Suprapubic skin (tissue), 4 donors: ENCODE data around the gene PVR. TPM values are rescaled to one million over a fixed set of nuclear protein-coding genes. Genes with fewer than 3 reads are reported as not detected.

Experiments used
- DNase-seq, 2 donors: peaks; one replicate each; pipeline ENCODE4 v3.0.0-alpha.2; 2019; ENCODE audit warnings: low spot score in 2 of 2
- H3K27ac ChIP-seq: fragments of 200-600 bp; sonication (generic); one replicate; pipeline ENCODE4 v1.5.1; 2019
- H3K27me3 ChIP-seq: fragments of 200-600 bp; sonication (generic); one replicate; pipeline ENCODE4 v1.5.1; 2019
- H3K36me3 ChIP-seq: fragments of 200-600 bp; sonication (generic); one replicate; pipeline ENCODE4 v1.5.1; 2019
- H3K4me1 ChIP-seq: fragments of 200-600 bp; sonication (generic); one replicate; pipeline ENCODE4 v1.5.1; 2019
- H3K4me3 ChIP-seq: fragments of 200-600 bp; sonication (generic); one replicate; pipeline ENCODE4 v1.5.1; 2019; ENCODE audit warnings: mild to moderate bottlenecking
- H3K9me3 ChIP-seq: fragments of 200-600 bp; sonication (generic); one replicate; pipeline ENCODE4 v1.5.1; 2019
- EP300 ChIP-seq: sonication (generic); formaldehyde crosslinking; IDR thresholded peaks from one replicate; pipeline ENCODE4 v1.6.1; 2017; ENCODE audit warnings: antibody characterized with exemption
- POLR2A ChIP-seq, 2 donors: fragments of 450-650 bp; IDR thresholded peaks; one replicate each; pipeline ENCODE4 v1.6.1; 2017; ENCODE audit warnings: antibody characterized with exemption in 2 of 2, mild to moderate bottlenecking in 2 of 2, moderate library complexity in 2 of 2
- POLR2AphosphoS5 ChIP-seq, 3 donors: sonication (generic); formaldehyde crosslinking; IDR thresholded peaks; one replicate each; pipeline ENCODE4 v1.6.1; 2017; ENCODE audit warnings: antibody characterized with exemption in 3 of 3
- WGBS: methylation state at CpG from one replicate; pipeline ENCODE4 v1.1.5; 2018; 5-methylcytosine and 5-hydroxymethylcytosine counted together
- total RNA-seq, 4 donors: library from RNA; depleted of rRNA; stranded (reverse); fragments of >200 nt; gene quantifications; one replicate each; pipeline ENCODE4 v1.1.0, GENCODE V29; 2016
- TF ChIP-seq, protein P1 (sequence below), 2 donors: fragments of 200-600 bp in 1 of 2; fragments of 450-650 bp in 1 of 2; sonication (generic) in 1 of 2; IDR thresholded peaks; one replicate each; pipeline ENCODE4 v1.5.1; 2016 to 2019; ENCODE audit warnings: antibody characterized with exemption in 2 of 2, mild to moderate bottlenecking in 1 of 2, moderate library complexity in 1 of 2

Gene PVR
- total RNA-seq, 4 donors from 2014 or later, result 14.0 to 24.6 (median 15.5) TPM

DNA sequence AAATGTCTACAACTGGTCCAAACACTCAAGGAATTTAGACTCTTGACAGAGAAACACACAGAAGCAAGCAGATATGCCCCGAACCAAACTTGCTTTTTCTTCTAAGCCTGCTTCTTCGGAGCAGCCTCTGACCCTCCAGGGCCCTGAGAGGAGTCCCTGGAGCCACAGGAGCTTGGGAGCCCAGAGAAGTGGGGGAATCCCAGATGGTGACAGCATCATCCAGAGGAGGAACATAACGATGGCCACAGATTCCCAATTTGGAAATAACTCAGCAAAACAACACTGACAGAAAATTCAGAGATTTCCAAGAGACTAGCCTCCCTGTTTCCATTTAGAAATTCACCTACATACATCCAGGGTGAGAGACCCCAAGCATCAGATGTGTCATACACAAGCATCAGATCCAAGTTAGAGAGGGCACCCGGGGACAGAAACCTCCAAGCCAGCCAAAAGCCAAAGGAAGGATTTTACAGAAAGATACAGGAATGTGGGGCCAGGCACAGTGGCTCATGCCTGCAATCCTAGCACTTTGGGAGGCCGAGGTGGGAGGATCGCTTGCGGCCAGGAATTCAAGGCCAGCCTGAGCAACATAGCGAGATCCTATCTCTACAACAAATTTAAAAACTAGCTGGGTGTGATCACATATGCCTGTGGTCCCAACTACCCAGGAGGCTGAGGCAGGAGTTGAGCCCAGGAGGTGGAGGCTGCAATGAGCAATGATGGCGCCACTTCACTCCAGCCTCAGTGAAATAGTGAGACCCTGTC lies 2.0 kb upstream of the PVR start:
- TF ChIP-seq, protein P1, sequence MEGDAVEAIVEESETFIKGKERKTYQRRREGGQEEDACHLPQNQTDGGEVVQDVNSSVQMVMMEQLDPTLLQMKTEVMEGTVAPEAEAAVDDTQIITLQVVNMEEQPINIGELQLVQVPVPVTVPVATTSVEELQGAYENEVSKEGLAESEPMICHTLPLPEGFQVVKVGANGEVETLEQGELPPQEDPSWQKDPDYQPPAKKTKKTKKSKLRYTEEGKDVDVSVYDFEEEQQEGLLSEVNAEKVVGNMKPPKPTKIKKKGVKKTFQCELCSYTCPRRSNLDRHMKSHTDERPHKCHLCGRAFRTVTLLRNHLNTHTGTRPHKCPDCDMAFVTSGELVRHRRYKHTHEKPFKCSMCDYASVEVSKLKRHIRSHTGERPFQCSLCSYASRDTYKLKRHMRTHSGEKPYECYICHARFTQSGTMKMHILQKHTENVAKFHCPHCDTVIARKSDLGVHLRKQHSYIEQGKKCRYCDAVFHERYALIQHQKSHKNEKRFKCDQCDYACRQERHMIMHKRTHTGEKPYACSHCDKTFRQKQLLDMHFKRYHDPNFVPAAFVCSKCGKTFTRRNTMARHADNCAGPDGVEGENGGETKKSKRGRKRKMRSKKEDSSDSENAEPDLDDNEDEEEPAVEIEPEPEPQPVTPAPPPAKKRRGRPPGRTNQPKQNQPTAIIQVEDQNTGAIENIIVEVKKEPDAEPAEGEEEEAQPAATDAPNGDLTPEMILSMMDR (IDR thresholded peaks at IDR 0.05), result no peak
- no peak for TF ChIP-seq EP300
- TF ChIP-seq POLR2AphosphoS5 (IDR thresholded peaks at IDR 0.05), result no peak
- TF ChIP-seq POLR2A (IDR thresholded peaks at IDR 0.05), result no peak
- H3K9me3 ChIP-seq, result no peaks in the 10 kb centered on the region
- no peak overlapping the region for H3K4me3 ChIP-seq
- no peaks in the 10 kb centered on the region for H3K27me3 ChIP-seq
- 85% methylated on average over 9 of the region's 9 CpGs for WGBS
- DNase-seq, result no peak
- no peaks in the 10 kb centered on the region for H3K36me3 ChIP-seq
- no peak overlapping the region for H3K27ac ChIP-seq
- peaks cover 6% of the 10 kb centered on the region for H3K4me1 ChIP-seq

DNA sequence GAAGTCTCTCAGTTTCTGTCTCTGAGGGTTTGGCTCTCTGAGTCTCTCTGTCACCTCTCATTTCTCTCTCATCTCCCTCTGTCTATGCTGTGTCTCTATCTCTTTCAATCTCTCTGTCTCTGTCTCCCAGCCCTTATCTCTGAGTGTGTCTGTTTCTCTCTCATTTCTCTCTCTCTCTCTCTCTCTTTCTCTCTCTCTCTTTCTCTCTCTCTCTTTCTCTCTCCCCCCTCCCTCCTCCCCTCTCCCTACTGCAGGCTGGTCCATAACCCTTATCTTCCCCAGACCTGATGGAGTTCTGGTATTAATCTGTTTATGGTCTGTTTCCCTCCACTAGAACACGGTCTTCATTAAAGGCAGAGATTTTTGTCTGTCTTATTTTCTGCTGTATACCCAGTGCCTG lies 1.3 kb upstream of the PVR start:
- peaks cover 6% of the 10 kb centered on the region for H3K4me1 ChIP-seq
- H3K27me3 ChIP-seq, result no peaks in the 10 kb centered on the region
- no peak overlapping the region for H3K4me3 ChIP-seq
- H3K27ac ChIP-seq, result no peak overlapping the region
- TF ChIP-seq POLR2A (IDR thresholded peaks at IDR 0.05) (no peak), EP300 (no peak), POLR2AphosphoS5 (IDR thresholded peaks at IDR 0.05) (no peak)
- TF ChIP-seq, protein P1 (IDR thresholded peaks at IDR 0.05), result no peak
- 33% methylated on average over 1 of the region's 1 CpG for WGBS
- no peaks in the 10 kb centered on the region for H3K36me3 ChIP-seq
- no peak for DNase-seq
- no peaks in the 10 kb centered on the region for H3K9me3 ChIP-seq

DNA sequence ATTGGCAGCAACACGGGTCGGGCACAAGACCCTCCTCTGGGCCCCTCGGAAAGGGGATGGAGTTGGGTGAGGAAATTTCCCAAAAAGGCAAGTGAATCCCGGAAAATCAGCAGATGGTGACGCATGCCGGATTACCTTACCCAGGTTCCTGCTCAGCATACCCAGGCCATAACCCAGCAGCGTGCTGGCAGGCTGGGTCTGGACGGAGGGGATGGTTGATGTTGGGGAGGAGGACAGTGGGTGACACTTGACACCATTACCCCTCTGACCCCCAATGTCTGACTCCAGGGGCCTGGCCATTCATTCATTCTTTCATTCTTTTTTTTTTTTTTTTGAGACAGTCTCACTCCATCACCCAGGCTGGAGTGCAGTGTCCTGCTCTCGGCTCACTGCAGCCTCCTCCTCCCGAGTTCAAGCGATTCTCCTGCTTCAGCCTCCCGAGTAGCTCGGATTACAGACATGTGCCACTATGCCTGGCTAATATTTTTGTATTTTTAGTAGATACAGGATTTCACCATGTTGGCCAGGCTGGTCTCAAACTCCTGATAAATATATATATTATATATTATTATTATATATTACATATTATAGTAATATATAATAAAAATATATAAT lies 799 bp downstream of the PVR start:
- H3K27me3 ChIP-seq, result no peaks in the 10 kb centered on the region
- peak overlapping the region; percentile 77 for H3K4me3 ChIP-seq
- H3K36me3 ChIP-seq, result no peaks in the 10 kb centered on the region
- H3K4me1 ChIP-seq, result peaks cover 6% of the 10 kb centered on the region
- TF ChIP-seq EP300 (no peak), POLR2AphosphoS5 (IDR thresholded peaks at IDR 0.05) (no peak), POLR2A (IDR thresholded peaks at IDR 0.05) (no peak)
- TF ChIP-seq, protein P1 (IDR thresholded peaks at IDR 0.05), result no peak
- no peaks in the 10 kb centered on the region for H3K9me3 ChIP-seq
- no peak for DNase-seq
- 11% methylated on average over 13 of the region's 13 CpGs for WGBS
- peak overlapping the region; percentile 47 for H3K27ac ChIP-seq

DNA sequence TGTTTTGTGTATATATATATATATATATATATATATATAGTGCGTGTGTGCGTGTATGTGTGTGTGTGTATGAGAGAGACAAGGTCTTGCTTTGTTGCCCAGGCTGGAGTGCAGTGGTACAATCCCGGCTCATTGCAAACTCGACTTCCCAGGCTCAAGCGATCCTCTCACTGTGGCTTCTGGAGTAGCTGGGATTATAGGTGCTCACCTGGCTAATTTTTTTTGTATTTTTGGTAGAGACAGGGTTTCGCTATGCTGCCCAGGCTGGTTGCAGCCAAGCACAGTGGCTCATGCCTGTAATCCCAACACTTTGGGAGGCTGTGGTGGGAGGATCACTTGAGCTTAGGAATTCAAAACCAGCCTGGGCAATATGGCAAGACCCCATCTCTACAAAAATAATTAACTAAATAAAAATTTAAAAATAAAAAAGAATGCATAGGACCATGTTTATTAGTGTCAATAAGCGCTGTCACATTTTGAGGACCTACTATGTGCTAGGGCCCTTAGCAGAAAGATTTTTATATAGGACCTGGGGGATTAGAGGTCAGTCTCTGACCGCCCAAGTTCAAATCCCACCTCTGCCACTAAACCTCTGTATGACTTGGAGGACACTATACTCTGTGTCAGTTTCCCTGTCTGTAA lies 1.8 kb downstream of the PVR start:
- TF ChIP-seq POLR2A (IDR thresholded peaks at IDR 0.05) (no peak), POLR2AphosphoS5 (IDR thresholded peaks at IDR 0.05) (no peak), EP300 (no peak)
- TF ChIP-seq, protein P1 (IDR thresholded peaks at IDR 0.05), result no peak
- WGBS, result 88% methylated on average over 8 of the region's 8 CpGs
- H3K4me3 ChIP-seq, result no peak overlapping the region
- no peaks in the 10 kb centered on the region for H3K27me3 ChIP-seq
- peaks cover 7% of the 10 kb centered on the region for H3K36me3 ChIP-seq
- peaks cover 6% of the 10 kb centered on the region for H3K4me1 ChIP-seq
- H3K9me3 ChIP-seq, result no peaks in the 10 kb centered on the region
- DNase-seq, result no peak
- no peak overlapping the region for H3K27ac ChIP-seq

DNA sequence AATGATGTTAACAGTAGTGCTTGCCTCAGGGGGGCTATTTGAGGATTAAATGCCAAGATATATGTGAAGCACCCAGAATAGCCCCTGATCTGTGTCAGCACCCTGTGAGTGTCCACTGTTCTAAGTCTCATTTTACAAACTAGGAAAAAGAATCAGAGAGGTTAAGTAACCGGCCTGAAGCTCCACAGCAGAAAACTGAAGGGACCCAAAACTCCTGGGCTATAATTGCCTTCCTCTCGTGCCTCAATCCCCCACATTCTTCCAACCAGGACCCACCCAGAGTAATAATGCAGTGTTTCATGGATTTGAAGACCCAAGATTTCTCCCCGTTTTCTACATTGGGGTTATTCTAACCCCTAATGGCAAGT lies 2.3 kb downstream of the PVR start:
- Histone ChIP-seq H3K27me3 (no peaks in the 10 kb centered on the region), H3K27ac (no peak overlapping the region), H3K4me1 (peaks cover 6% of the 10 kb centered on the region), H3K36me3 (peaks cover 12% of the 10 kb centered on the region), H3K4me3 (no peak overlapping the region), H3K9me3 (no peaks in the 10 kb centered on the region)
- no peak for DNase-seq
- WGBS, result 97% methylated on average over 3 of the region's 3 CpGs
- no peak for TF ChIP-seq POLR2A (IDR thresholded peaks at IDR 0.05)
- TF ChIP-seq, protein P1 (IDR thresholded peaks at IDR 0.05), result no peak
- TF ChIP-seq EP300, result no peak
- no peak for TF ChIP-seq POLR2AphosphoS5 (IDR thresholded peaks at IDR 0.05)
